Ovary (tissue), 9 donors: ENCODE data around the gene SLC4A1AP. TPM values are rescaled to one million over a fixed set of nuclear protein-coding genes. Genes with fewer than 3 reads are reported as not detected.

Experiments
- DNase-seq, 5 donors: peaks; one replicate each; pipeline ENCODE4 v3.0.0-alpha.2; 2019 to 2020
- H3K27ac ChIP-seq, 2 donors: fragments of 200-600 bp; one replicate each; pipeline versions ENCODE4 v1.5.1 to v1.8.0; 2019 to 2022
- H3K27me3 ChIP-seq: fragments of 200-600 bp; one replicate; pipeline ENCODE4 v1.8.0; 2022
- H3K36me3 ChIP-seq: fragments of 200-600 bp; sonication (generic); one replicate; pipeline ENCODE4 v1.5.1; 2019
- H3K4me1 ChIP-seq: one replicate; pipeline ENCODE4 v1.8.1; 2013; ENCODE audit warnings: mild to moderate bottlenecking, moderate library complexity; ENCODE audit not compliant: insufficient read depth
- H3K4me3 ChIP-seq: fragments of 200-600 bp; sonication (generic); one replicate; pipeline ENCODE4 v1.5.1; 2017
- H3K9me3 ChIP-seq, 2 donors: fragments of 200-600 bp in 1 of 2; sonication (generic) in 1 of 2; one replicate each; pipeline versions ENCODE4 v1.5.1 to v1.8.1; 2013 to 2019; ENCODE audit warnings: mild to moderate bottlenecking in 1 of 2, moderate library complexity in 1 of 2
- EP300 ChIP-seq: sonication (generic); formaldehyde crosslinking; IDR thresholded peaks from one replicate; pipeline ENCODE4 v1.6.1; 2017; ENCODE audit warnings: antibody characterized with exemption
- POLR2A ChIP-seq: fragments of 450-650 bp; IDR thresholded peaks from one replicate; pipeline ENCODE4 v1.6.1; 2017; ENCODE audit warnings: antibody characterized with exemption, mild to moderate bottlenecking, moderate library complexity
- WGBS, 3 donors: extraction: QIAGEN DNeasy Blood & Tissue Kit in 1 of 3; methylation state at CpG; one replicate each; pipeline versions ENCODE4 v1.1.5 to v1.1.7; 2013 to 2017; 5-methylcytosine and 5-hydroxymethylcytosine counted together
- intact Hi-C, 4 donors: fragments of 100-400 bp; cut with DNase I; formaldehyde crosslinking; loops; one replicate each; pipeline versions ENCODE4 v1.11.0 to v1.15.1; 2022 to 2023
- polyA plus RNA-seq, 2 donors: library from polyadenylated mRNA; stranded (reverse); fragments of 200-250 nt in 1 of 2; fragments of 350-450 nt in 1 of 2; fragmentation: Illumina TruSeq in 1 of 2; extraction: RNeasy Lipid Tissue Mini Kit (QIAGEN cat#74804) in 1 of 2; gene quantifications; one replicate each; pipeline ENCODE4 v1.2.3, GENCODE V29; 2013 to 2014
- total RNA-seq, 7 donors: library from RNA; depleted of rRNA in 2 of 7; stranded (reverse); fragments of >200 nt in 2 of 7; fragmentation: NEBNext Ultra II Directional in 3 of 7; extraction: Animal tissue kit (Norgen Biotek cat#: 25700) in 3 of 7; gene quantifications; one replicate each; pipeline versions ENCODE4 v1.1.0 to v1.2.4, GENCODE V29; 2016 to 2023
- TF ChIP-seq, protein P1 (sequence below), 3 donors: fragments of 450-650 bp in 2 of 3; fragments of 200-600 bp in 1 of 3; IDR thresholded peaks; one replicate each; pipeline versions ENCODE4 v1.5.1 to v1.8.0; 2016 to 2022; ENCODE audit warnings: antibody characterized with exemption in 3 of 3, mild to moderate bottlenecking in 1 of 3
- donor health status: DM: no; HTN: no; CAD: no; lungs with moderate emphysema.
- donor health status: DM: no; HTN: no; CAD: no.
- donor health status: Bipolar disorder and iron deficiency.
- donor health status: DM: yes; HTN: yes; CAD: no.
- donor health status: DM: no; HTN: no; CAD: no.
- donor health status: DM: yes; HTN: yes; CAD: no.

Gene SLC4A1AP
- total and polyA plus RNA-seq, 9 donors: 14.6 to 22.0 (median 16.2) TPM

DNA sequence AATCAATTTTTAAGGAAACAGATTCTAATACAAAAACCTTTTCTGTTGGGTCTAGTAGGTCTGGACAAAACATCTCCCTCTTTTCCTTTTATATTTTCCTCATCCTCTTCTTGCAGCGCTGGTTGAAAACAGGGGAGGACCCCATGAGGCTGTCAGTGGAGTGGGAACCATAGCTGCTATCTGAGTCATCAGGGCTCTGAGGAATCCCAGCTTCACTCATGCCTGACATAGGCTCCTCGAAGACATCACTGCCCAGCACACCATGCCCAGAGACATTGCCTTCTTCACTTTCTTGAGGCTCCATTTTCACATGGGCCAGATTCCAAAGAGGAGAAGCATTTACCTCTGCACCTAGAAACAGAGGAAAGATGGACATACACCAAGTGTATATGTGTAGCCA lies 10.3 kb upstream of the SLC4A1AP start:
- H3K36me3 ChIP-seq: no peaks in the 10 kb centered on the region

DNA sequence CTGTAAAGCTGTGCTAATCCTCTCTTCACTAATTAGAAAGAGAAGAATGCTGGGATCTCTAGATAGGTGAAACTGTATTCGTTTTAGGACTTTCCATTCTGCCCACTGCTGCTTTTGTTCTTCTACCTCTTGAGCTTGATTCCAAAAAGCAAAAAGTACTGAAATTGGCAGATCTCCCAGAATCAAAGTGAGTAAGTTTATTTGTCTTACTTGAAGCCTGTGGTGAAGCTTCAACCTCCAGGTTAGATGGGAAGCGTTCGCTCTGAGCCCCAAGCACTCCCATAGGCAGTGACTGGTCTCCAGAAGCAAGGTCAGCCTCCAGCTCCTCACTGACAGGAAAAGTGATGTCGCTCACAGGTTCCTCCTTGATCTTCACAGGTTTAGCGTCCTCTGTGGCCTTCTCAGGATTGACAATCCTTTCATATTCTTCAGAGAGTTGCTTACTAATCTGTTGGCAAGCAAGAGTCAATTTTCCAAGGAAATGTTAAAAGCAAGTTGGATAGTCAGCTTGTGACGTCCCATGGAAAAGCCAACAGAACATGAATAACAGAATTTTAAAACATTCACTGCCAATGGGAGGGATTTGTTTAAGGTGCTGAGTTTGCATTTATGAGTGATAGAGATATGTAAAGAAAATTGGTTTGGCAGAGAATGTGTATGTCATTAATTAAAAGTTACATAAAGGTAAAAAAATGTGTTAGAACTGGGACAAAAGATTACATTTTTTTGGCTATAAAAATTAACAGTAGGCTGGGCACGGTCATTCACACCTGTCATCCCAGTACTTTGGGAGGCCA lies 8.3 kb upstream of the SLC4A1AP start:
- intact Hi-C loops: no loop called here
- H3K27ac ChIP-seq: no peak overlapping the region
- H3K4me3 ChIP-seq: no peak overlapping the region
- no peaks in the 10 kb centered on the region for H3K36me3 ChIP-seq
- DNase-seq: no peak
- no peaks in the 10 kb centered on the region for H3K4me1 ChIP-seq
- TF ChIP-seq, protein P1, sequence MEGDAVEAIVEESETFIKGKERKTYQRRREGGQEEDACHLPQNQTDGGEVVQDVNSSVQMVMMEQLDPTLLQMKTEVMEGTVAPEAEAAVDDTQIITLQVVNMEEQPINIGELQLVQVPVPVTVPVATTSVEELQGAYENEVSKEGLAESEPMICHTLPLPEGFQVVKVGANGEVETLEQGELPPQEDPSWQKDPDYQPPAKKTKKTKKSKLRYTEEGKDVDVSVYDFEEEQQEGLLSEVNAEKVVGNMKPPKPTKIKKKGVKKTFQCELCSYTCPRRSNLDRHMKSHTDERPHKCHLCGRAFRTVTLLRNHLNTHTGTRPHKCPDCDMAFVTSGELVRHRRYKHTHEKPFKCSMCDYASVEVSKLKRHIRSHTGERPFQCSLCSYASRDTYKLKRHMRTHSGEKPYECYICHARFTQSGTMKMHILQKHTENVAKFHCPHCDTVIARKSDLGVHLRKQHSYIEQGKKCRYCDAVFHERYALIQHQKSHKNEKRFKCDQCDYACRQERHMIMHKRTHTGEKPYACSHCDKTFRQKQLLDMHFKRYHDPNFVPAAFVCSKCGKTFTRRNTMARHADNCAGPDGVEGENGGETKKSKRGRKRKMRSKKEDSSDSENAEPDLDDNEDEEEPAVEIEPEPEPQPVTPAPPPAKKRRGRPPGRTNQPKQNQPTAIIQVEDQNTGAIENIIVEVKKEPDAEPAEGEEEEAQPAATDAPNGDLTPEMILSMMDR (IDR thresholded peaks at IDR 0.05): no peak
- TF ChIP-seq POLR2A (no peak), EP300 (no peak)
- no peaks in the 10 kb centered on the region for H3K9me3 ChIP-seq
- no peaks in the 10 kb centered on the region for H3K27me3 ChIP-seq
- 81 to 86% (median 81%) methylated on average over 7 of the region's 7 CpGs for WGBS, 3 donors

More for the DNA sequence above, 10.3 kb upstream of the SLC4A1AP start:
- no peak overlapping the region for H3K27ac ChIP-seq
- H3K27me3 ChIP-seq: no peaks in the 10 kb centered on the region
- TF ChIP-seq EP300 (no peak), POLR2A (no peak)
- TF ChIP-seq, protein P1 (IDR thresholded peaks at IDR 0.05): no peak
- no peaks in the 10 kb centered on the region for H3K9me3 ChIP-seq
- intact Hi-C loops: no loop called here
- 89 to 93% (median 93%) methylated on average over 2 of the region's 2 CpGs for WGBS, 3 donors
- no peak overlapping the region for H3K4me3 ChIP-seq
- no peak for DNase-seq
- H3K4me1 ChIP-seq: no peaks in the 10 kb centered on the region

GRCh38 chr2:27661371-27661770 lies 2.3 kb upstream of the SLC4A1AP start:
- 81 to 89% (median 83%) methylated on average over 1 of the region's 1 CpG for WGBS, 3 donors

DNA sequence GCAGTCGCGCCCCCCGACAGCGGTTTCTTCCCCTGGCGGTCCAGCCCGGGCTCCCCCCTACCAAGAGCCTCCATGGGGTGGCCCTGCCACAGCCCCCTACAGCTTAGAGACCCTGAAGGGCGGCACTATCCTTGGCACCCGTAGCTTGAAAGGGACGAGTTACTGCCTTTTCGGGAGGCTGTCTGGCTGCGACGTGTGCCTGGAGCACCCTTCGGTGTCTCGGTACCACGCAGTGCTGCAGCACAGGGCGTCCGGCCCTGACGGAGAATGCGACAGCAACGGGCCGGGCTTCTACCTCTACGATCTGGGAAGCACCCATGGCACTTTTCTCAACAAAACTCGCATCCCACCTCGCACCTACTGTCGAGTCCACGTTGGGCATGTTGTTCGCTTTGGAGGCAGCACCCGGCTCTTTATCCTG lies 475 bp downstream of the SLC4A1AP start:
- Histone ChIP-seq H3K27me3 (no peaks in the 10 kb centered on the region), H3K4me3 (peak overlapping the region; percentile 77), H3K4me1 (peaks cover 10% of the 10 kb centered on the region), H3K27ac (peak overlapping the region; percentile 72 to 86), H3K9me3 (no peaks in the 10 kb centered on the region), H3K36me3 (no peaks in the 10 kb centered on the region)
- TF ChIP-seq POLR2A: no peak
- TF ChIP-seq, protein P1 (IDR thresholded peaks at IDR 0.05): no peak
- no peak for TF ChIP-seq EP300
- 3 to 4% (median 3%) methylated on average over 28 of the region's 28 CpGs for WGBS, 3 donors
- no peak for DNase-seq
- intact Hi-C loops: no loop called here

More at GRCh38 chr2:27661371-27661770, 2.3 kb upstream of the SLC4A1AP start:
- H3K4me1 ChIP-seq: peaks cover 10% of the 10 kb centered on the region
- no peaks in the 10 kb centered on the region for H3K36me3 ChIP-seq
- DNase-seq: no peak
- no peak overlapping the region for H3K27ac ChIP-seq
- intact Hi-C loops: no loop called here
- no peaks in the 10 kb centered on the region for H3K9me3 ChIP-seq
- H3K27me3 ChIP-seq: no peaks in the 10 kb centered on the region
- TF ChIP-seq, protein P1 (IDR thresholded peaks at IDR 0.05): no peak
- TF ChIP-seq POLR2A (no peak), EP300 (no peak)
- H3K4me3 ChIP-seq: no peak overlapping the region
